ENCODE data around the gene CCL11. TPM values are rescaled to one million over a fixed set of nuclear protein-coding genes. Genes with fewer than 3 reads are reported as not detected.

The CCL11 gene
- total and polyA plus RNA-seq, 2 donors from 2014 or later: 1.0 TPM; not detected in 1

DNA sequence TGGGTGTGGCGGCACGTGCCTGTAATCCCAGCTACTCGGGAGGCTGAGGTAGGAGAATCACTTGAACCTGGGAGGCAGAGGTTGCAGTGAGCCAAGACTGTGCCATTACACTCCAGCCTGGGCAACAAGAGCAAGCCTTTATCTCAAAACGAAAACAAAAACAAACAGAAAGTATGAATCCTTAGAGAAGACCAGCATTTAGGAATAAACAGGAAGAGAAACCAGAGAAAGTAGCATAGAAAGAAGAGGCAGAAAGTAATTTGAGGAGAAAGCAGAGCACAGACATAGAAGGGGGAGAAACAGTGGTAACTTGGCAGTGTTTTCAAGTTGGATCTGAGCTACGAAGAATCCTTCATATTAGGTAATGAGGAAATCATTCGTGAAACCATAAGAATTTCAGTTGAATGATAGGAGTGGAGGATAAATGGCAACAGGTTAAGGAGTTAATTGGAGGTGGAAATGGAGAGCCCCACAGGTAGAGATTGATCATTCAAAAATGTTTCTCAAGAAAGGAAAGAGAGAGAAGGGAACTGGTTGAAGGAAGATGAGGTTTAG lies 40.1 kb upstream of the CCL11 start:
- no peak for DNase-seq
- H3K27me3 ChIP-seq (ENCODE audit: control insufficient read depth, insufficient read depth, low read length): no peaks in the 10 kb centered on the region
- no peaks in the 10 kb centered on the region for H3K36me3 ChIP-seq (ENCODE audit: control insufficient read depth in 2 of 3, insufficient read depth in 3 of 3, low read length in 3 of 3)
- no peak overlapping the region for H3K9ac ChIP-seq (ENCODE audit: low read length in 3 of 3)
- H3K9me3 ChIP-seq (ENCODE audit: control insufficient read depth in 2 of 3, insufficient read depth in 1 of 3, low read length in 3 of 3): no peaks in the 10 kb centered on the region
- FAIRE-seq: no peak
- intact Hi-C loops (cut with DNase I): no loop called here
- TF ChIP-seq, protein P1, sequence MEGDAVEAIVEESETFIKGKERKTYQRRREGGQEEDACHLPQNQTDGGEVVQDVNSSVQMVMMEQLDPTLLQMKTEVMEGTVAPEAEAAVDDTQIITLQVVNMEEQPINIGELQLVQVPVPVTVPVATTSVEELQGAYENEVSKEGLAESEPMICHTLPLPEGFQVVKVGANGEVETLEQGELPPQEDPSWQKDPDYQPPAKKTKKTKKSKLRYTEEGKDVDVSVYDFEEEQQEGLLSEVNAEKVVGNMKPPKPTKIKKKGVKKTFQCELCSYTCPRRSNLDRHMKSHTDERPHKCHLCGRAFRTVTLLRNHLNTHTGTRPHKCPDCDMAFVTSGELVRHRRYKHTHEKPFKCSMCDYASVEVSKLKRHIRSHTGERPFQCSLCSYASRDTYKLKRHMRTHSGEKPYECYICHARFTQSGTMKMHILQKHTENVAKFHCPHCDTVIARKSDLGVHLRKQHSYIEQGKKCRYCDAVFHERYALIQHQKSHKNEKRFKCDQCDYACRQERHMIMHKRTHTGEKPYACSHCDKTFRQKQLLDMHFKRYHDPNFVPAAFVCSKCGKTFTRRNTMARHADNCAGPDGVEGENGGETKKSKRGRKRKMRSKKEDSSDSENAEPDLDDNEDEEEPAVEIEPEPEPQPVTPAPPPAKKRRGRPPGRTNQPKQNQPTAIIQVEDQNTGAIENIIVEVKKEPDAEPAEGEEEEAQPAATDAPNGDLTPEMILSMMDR (IDR thresholded peaks at IDR 0.05; ENCODE audit: borderline replicate concordance, extremely low read depth, insufficient read depth): no peak
- no peak overlapping the region for H3K27ac ChIP-seq (ENCODE audit: low read depth in 2 of 2, low read length in 2 of 2)
- peaks cover 0 to 19% (median 6%) of the 10 kb centered on the region in 3 donors for H3K4me1 ChIP-seq (ENCODE audit: control insufficient read depth in 2 of 3, insufficient read depth in 2 of 3, low read depth in 1 of 3, low read length in 3 of 3)
- H3K4me3 ChIP-seq (ENCODE audit: low read length in 3 of 3): no peak overlapping the region

DNA sequence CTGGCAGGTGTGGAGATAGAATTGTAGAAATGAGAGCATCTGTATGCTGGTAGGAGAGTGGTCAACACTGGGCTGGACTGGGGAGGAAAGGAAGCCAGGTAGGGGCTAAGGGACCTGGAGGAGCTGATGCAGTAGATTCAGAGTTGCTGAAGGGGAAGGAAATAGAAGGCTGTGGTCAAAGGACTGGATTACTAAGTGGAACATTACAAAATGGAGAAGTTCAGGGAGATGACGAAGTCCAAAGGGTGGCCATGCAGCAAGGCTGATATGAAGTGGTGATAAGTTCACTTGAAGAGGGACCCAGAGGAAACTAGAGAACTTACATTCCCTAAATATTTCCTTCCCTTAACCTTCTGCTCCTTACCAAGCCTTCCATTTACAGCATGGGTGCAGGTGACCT lies 39.1 kb upstream of the CCL11 start:
- DNase-seq: no peak
- Histone ChIP-seq H3K27ac (ENCODE audit: low read depth in 2 of 2, low read length in 2 of 2) (no peak overlapping the region), H3K27me3 (ENCODE audit: control insufficient read depth, insufficient read depth, low read length) (no peaks in the 10 kb centered on the region), H3K4me3 (ENCODE audit: low read length in 3 of 3) (no peak overlapping the region), H3K9me3 (ENCODE audit: control insufficient read depth in 2 of 3, insufficient read depth in 1 of 3, low read length in 3 of 3) (no peaks in the 10 kb centered on the region), H3K4me1 (ENCODE audit: control insufficient read depth in 2 of 3, insufficient read depth in 2 of 3, low read depth in 1 of 3, low read length in 3 of 3) (peaks cover 0 to 19% (median 5%) of the 10 kb centered on the region in 3 donors), H3K9ac (ENCODE audit: low read length in 3 of 3) (no peak overlapping the region), H3K36me3 (ENCODE audit: control insufficient read depth in 2 of 3, insufficient read depth in 3 of 3, low read length in 3 of 3) (no peaks in the 10 kb centered on the region)
- intact Hi-C loops (cut with DNase I): no loop called here
- no peak for FAIRE-seq
- TF ChIP-seq, protein P1 (IDR thresholded peaks at IDR 0.05; ENCODE audit: borderline replicate concordance, extremely low read depth, insufficient read depth): no peak

DNA sequence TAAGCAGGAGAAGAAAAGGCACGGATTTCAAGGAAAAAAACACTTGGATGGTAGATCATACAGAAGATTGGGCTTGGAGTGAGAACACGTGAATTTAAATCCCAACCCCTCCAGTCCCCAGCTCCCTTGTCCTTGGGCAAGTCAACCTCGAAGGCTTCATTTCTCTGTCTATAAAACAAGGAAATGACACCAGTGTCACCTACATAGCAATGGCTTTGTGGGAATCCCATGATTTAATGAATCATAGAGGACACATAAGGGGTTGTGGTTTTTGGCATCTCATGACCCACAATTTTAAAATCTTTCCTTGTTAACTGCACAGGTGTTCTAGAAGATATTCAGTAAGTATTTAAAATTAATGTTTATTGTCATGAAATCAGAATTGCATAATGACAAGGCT lies 38.7 kb upstream of the CCL11 start:
- no peak overlapping the region for H3K4me3 ChIP-seq (ENCODE audit: low read length in 3 of 3)
- no peak overlapping the region for H3K27ac ChIP-seq (ENCODE audit: low read depth in 2 of 2, low read length in 2 of 2)
- H3K27me3 ChIP-seq (ENCODE audit: control insufficient read depth, insufficient read depth, low read length): no peaks in the 10 kb centered on the region
- H3K9ac ChIP-seq (ENCODE audit: low read length in 3 of 3): no peak overlapping the region
- TF ChIP-seq, protein P1 (IDR thresholded peaks at IDR 0.05; ENCODE audit: borderline replicate concordance, extremely low read depth, insufficient read depth): no peak
- no peaks in the 10 kb centered on the region for H3K9me3 ChIP-seq (ENCODE audit: control insufficient read depth in 2 of 3, insufficient read depth in 1 of 3, low read length in 3 of 3)
- no peak for FAIRE-seq
- intact Hi-C loops (cut with DNase I): no loop called here
- H3K4me1 ChIP-seq (ENCODE audit: control insufficient read depth in 2 of 3, insufficient read depth in 2 of 3, low read depth in 1 of 3, low read length in 3 of 3): peaks cover 0 to 18% (median 5%) of the 10 kb centered on the region in 3 donors
- no peaks in the 10 kb centered on the region for H3K36me3 ChIP-seq (ENCODE audit: control insufficient read depth in 2 of 3, insufficient read depth in 3 of 3, low read length in 3 of 3)
- DNase-seq: no peak
